Suprapubic skin (tissue), 4 donors: ENCODE results near the gene DPP10. TPM values are rescaled to one million over a fixed set of nuclear protein-coding genes. Genes with fewer than 3 reads are reported as not detected.

Source experiments
- DNase-seq, 2 donors: peaks; one replicate each; pipeline ENCODE4 v3.0.0-alpha.2; 2019; ENCODE audit warnings: low spot score in 2 of 2
- H3K27ac ChIP-seq: fragments of 200-600 bp; sonication (generic); one replicate; pipeline ENCODE4 v1.5.1; 2019
- H3K27me3 ChIP-seq: fragments of 200-600 bp; sonication (generic); one replicate; pipeline ENCODE4 v1.5.1; 2019
- H3K36me3 ChIP-seq: fragments of 200-600 bp; sonication (generic); one replicate; pipeline ENCODE4 v1.5.1; 2019
- H3K4me1 ChIP-seq: fragments of 200-600 bp; sonication (generic); one replicate; pipeline ENCODE4 v1.5.1; 2019
- H3K4me3 ChIP-seq: fragments of 200-600 bp; sonication (generic); one replicate; pipeline ENCODE4 v1.5.1; 2019; ENCODE audit warnings: mild to moderate bottlenecking
- H3K9me3 ChIP-seq: fragments of 200-600 bp; sonication (generic); one replicate; pipeline ENCODE4 v1.5.1; 2019
- EP300 ChIP-seq: sonication (generic); formaldehyde crosslinking; IDR thresholded peaks from one replicate; pipeline ENCODE4 v1.6.1; 2017; ENCODE audit warnings: antibody characterized with exemption
- POLR2A ChIP-seq, 2 donors: fragments of 450-650 bp; IDR thresholded peaks; one replicate each; pipeline ENCODE4 v1.6.1; 2017; ENCODE audit warnings: antibody characterized with exemption in 2 of 2, mild to moderate bottlenecking in 2 of 2, moderate library complexity in 2 of 2
- POLR2AphosphoS5 ChIP-seq, 3 donors: sonication (generic); formaldehyde crosslinking; IDR thresholded peaks; one replicate each; pipeline ENCODE4 v1.6.1; 2017; ENCODE audit warnings: antibody characterized with exemption in 3 of 3
- WGBS: methylation state at CpG from one replicate; pipeline ENCODE4 v1.1.5; 2018; 5-methylcytosine and 5-hydroxymethylcytosine counted together
- total RNA-seq, 4 donors: library from RNA; depleted of rRNA; stranded (reverse); fragments of >200 nt; gene quantifications; one replicate each; pipeline ENCODE4 v1.1.0, GENCODE V29; 2016
- TF ChIP-seq, protein P1 (sequence below), 2 donors: fragments of 200-600 bp in 1 of 2; fragments of 450-650 bp in 1 of 2; sonication (generic) in 1 of 2; IDR thresholded peaks; one replicate each; pipeline ENCODE4 v1.5.1; 2016 to 2019; ENCODE audit warnings: antibody characterized with exemption in 2 of 2, mild to moderate bottlenecking in 1 of 2, moderate library complexity in 1 of 2

Gene DPP10
- total RNA-seq, 4 donors from 2014 or later, result 0.68 to 1.4 TPM; not detected in 2

DNA sequence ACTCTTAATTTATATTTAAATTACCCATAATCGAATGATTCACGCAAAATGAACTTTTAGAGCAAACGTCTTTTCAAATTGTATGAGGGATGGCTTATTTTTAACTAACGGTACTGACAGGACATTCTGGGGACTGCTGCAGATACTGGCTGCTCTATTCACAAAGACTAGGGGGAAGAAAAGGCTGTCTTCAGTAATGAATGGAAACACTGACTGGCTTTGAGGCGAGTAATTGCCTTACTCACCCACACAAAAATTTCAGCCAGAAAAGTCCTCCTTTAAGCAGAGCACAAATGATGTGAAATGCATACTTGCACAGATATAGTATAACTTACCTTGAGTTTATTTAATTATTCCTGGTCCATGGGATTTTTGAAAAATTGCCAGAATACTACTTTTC lies 852.6 kb downstream of the DPP10 start:
- Histone ChIP-seq H3K9me3 (no peaks in the 10 kb centered on the region), H3K27me3 (no peaks in the 10 kb centered on the region), H3K4me1 (no peaks in the 10 kb centered on the region), H3K36me3 (no peaks in the 10 kb centered on the region), H3K4me3 (no peak overlapping the region), H3K27ac (no peak overlapping the region)
- WGBS, result 56% methylated on average over 5 of the region's 5 CpGs
- DNase-seq, result no peak
- no peak for TF ChIP-seq POLR2AphosphoS5 (IDR thresholded peaks at IDR 0.05)
- no peak for TF ChIP-seq POLR2A (IDR thresholded peaks at IDR 0.05)
- TF ChIP-seq, protein P1, sequence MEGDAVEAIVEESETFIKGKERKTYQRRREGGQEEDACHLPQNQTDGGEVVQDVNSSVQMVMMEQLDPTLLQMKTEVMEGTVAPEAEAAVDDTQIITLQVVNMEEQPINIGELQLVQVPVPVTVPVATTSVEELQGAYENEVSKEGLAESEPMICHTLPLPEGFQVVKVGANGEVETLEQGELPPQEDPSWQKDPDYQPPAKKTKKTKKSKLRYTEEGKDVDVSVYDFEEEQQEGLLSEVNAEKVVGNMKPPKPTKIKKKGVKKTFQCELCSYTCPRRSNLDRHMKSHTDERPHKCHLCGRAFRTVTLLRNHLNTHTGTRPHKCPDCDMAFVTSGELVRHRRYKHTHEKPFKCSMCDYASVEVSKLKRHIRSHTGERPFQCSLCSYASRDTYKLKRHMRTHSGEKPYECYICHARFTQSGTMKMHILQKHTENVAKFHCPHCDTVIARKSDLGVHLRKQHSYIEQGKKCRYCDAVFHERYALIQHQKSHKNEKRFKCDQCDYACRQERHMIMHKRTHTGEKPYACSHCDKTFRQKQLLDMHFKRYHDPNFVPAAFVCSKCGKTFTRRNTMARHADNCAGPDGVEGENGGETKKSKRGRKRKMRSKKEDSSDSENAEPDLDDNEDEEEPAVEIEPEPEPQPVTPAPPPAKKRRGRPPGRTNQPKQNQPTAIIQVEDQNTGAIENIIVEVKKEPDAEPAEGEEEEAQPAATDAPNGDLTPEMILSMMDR (IDR thresholded peaks at IDR 0.05), result no peak
- no peak for TF ChIP-seq EP300

DNA sequence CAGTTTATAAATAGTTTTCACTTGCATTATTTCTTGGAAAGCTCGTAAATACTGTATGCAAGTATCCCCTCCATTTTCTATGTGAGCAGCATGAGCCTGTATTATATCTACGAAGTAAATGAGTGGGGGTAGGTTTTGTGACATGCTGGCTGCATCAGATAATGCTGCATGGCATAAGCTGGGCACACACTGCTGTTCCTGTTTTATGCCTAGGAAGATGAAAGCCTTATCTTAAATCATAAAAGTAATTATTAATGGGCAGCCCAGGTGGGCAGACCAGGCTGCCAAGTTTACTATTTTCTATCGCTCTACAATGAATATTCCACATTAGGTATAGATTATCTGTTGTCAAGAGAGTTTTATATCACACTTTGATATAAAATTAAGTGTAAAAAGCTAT lies 854.6 kb downstream of the DPP10 start:
- no peak overlapping the region for H3K4me3 ChIP-seq
- no peaks in the 10 kb centered on the region for H3K4me1 ChIP-seq
- H3K27me3 ChIP-seq, result no peaks in the 10 kb centered on the region
- DNase-seq, result no peak
- TF ChIP-seq POLR2AphosphoS5 (IDR thresholded peaks at IDR 0.05), result no peak
- no peak overlapping the region for H3K27ac ChIP-seq
- H3K36me3 ChIP-seq, result no peaks in the 10 kb centered on the region
- peaks cover 3% of the 10 kb centered on the region for H3K9me3 ChIP-seq
- 72% methylated on average over 3 of the region's 3 CpGs for WGBS

DNA sequence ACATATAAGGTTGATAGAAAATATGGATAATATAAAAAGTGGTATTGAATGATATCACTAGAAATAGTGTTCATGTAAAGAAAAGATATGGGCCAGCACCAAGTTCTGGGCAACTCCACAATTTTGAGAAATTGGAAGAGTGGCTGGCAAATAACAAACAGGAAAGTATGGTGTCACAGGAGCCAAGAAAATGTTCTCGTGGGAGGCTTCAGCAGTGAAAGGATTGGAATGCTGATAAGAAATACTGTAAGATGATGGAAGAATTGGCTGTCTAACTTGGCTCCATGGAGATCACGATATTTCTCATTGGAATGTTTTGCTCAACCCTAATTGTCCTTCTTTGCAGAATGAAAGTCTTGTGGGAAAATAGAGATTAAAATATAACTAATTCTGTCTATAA lies 856.8 kb downstream of the DPP10 start:
- 54% methylated on average over 2 of the region's 2 CpGs for WGBS
- no peaks in the 10 kb centered on the region for H3K36me3 ChIP-seq
- TF ChIP-seq POLR2A (IDR thresholded peaks at IDR 0.05) (no peak), EP300 (no peak), POLR2AphosphoS5 (IDR thresholded peaks at IDR 0.05) (no peak)
- TF ChIP-seq, protein P1 (IDR thresholded peaks at IDR 0.05), result no peak
- H3K4me3 ChIP-seq, result no peak overlapping the region
- H3K9me3 ChIP-seq, result peaks cover 4% of the 10 kb centered on the region
- no peak for DNase-seq
- H3K27ac ChIP-seq, result no peak overlapping the region
- no peaks in the 10 kb centered on the region for H3K4me1 ChIP-seq
- H3K27me3 ChIP-seq, result no peaks in the 10 kb centered on the region

DNA sequence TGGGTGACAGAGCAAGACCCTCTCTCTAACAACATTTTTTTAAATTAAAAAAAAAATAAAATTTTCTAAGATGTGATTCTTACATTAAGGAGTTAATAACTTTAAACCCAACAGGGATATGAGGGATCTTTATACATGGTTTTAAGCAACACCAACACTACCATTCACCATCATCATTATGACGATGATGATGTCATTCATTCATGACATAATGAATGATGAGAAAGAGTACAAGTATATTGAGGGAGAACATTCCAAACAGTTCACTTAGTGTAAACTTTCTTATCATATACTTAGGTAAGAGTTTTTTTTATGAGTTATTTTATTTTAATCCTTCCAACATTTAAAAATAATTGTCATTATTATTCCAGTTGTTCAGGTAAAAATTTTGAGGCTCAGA lies 863.3 kb downstream of the DPP10 start:
- Histone ChIP-seq H3K4me3 (no peak overlapping the region), H3K9me3 (peaks cover 4% of the 10 kb centered on the region), H3K27me3 (no peaks in the 10 kb centered on the region), H3K4me1 (no peaks in the 10 kb centered on the region), H3K27ac (no peak overlapping the region), H3K36me3 (no peaks in the 10 kb centered on the region)
- no peak for DNase-seq
- TF ChIP-seq POLR2A (IDR thresholded peaks at IDR 0.05), result no peak
- TF ChIP-seq EP300, result no peak
- TF ChIP-seq, protein P1 (IDR thresholded peaks at IDR 0.05), result no peak
- no peak for TF ChIP-seq POLR2AphosphoS5 (IDR thresholded peaks at IDR 0.05)
- WGBS, result 77% methylated on average over 1 of the region's 1 CpG

DNA sequence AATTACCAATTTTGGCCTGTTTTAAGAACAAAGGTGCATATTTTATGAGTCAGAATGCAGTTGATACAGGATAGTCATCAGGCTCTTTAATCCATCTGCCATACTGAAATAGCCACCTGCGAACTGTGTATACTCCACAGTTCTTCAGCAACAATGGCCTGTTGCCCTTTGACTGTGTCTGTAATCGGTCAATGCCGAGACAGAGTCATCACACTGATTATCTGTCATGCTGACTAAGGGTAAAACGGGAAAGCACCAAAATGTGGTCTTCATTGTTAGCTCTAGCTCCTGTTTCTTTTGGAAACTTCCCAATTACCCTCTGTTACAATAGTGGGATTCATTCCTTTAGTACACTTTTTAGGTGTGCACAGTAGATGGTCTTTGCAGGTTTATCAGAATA lies 871.7 kb downstream of the DPP10 start:
- Histone ChIP-seq H3K4me3 (no peak overlapping the region), H3K27me3 (no peaks in the 10 kb centered on the region), H3K36me3 (no peaks in the 10 kb centered on the region), H3K27ac (no peak overlapping the region), H3K4me1 (no peaks in the 10 kb centered on the region), H3K9me3 (no peaks in the 10 kb centered on the region)
- no peak for DNase-seq
- WGBS, result 83% methylated on average over 4 of the region's 4 CpGs
- no peak for TF ChIP-seq POLR2A (IDR thresholded peaks at IDR 0.05)
- TF ChIP-seq EP300, result no peak

DNA sequence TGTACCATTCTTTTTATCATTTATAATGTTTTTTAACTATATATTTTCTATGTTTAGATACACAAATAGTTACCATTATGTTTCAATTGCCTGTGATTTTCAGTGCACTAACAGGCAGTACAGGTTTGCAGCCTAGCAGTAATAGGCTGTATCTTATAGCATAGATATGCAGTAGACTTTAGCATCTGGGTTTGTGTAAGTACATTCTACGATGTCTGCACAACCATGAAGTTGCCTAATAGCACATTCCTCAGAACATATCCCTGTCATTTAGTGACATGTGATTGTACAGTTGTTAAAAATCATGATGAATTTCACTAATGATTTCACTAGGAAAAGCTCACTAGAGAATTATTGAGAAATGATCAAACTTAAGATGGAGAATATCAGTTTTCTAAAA lies 884.6 kb downstream of the DPP10 start:
- H3K36me3 ChIP-seq, result no peaks in the 10 kb centered on the region
- no peak for DNase-seq
- H3K4me3 ChIP-seq, result no peak overlapping the region
- no peaks in the 10 kb centered on the region for H3K9me3 ChIP-seq
- no peaks in the 10 kb centered on the region for H3K27me3 ChIP-seq
- WGBS, result 42% methylated on average over 1 of the region's 1 CpG
- H3K4me1 ChIP-seq, result no peaks in the 10 kb centered on the region
- H3K27ac ChIP-seq, result no peak overlapping the region
- TF ChIP-seq, protein P1 (IDR thresholded peaks at IDR 0.05), result no peak
- no peak for TF ChIP-seq POLR2A (IDR thresholded peaks at IDR 0.05)
- TF ChIP-seq POLR2AphosphoS5 (IDR thresholded peaks at IDR 0.05), result no peak
- no peak for TF ChIP-seq EP300
